ENCODE measurements around the gene EDEM3.
A peak's percentile ranks its signal among the peaks of the same experiment; 100 is the strongest.
"Not testable (repeated sequence)": the region's sequence is repeated elsewhere in the genome, so short reads cannot be mapped to it uniquely, and the experiment has no call there.

EDEM3 gene, protein sequence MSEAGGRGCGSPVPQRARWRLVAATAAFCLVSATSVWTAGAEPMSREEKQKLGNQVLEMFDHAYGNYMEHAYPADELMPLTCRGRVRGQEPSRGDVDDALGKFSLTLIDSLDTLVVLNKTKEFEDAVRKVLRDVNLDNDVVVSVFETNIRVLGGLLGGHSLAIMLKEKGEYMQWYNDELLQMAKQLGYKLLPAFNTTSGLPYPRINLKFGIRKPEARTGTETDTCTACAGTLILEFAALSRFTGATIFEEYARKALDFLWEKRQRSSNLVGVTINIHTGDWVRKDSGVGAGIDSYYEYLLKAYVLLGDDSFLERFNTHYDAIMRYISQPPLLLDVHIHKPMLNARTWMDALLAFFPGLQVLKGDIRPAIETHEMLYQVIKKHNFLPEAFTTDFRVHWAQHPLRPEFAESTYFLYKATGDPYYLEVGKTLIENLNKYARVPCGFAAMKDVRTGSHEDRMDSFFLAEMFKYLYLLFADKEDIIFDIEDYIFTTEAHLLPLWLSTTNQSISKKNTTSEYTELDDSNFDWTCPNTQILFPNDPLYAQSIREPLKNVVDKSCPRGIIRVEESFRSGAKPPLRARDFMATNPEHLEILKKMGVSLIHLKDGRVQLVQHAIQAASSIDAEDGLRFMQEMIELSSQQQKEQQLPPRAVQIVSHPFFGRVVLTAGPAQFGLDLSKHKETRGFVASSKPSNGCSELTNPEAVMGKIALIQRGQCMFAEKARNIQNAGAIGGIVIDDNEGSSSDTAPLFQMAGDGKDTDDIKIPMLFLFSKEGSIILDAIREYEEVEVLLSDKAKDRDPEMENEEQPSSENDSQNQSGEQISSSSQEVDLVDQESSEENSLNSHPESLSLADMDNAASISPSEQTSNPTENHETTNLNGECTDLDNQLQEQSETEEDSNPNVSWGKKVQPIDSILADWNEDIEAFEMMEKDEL

DNA sequence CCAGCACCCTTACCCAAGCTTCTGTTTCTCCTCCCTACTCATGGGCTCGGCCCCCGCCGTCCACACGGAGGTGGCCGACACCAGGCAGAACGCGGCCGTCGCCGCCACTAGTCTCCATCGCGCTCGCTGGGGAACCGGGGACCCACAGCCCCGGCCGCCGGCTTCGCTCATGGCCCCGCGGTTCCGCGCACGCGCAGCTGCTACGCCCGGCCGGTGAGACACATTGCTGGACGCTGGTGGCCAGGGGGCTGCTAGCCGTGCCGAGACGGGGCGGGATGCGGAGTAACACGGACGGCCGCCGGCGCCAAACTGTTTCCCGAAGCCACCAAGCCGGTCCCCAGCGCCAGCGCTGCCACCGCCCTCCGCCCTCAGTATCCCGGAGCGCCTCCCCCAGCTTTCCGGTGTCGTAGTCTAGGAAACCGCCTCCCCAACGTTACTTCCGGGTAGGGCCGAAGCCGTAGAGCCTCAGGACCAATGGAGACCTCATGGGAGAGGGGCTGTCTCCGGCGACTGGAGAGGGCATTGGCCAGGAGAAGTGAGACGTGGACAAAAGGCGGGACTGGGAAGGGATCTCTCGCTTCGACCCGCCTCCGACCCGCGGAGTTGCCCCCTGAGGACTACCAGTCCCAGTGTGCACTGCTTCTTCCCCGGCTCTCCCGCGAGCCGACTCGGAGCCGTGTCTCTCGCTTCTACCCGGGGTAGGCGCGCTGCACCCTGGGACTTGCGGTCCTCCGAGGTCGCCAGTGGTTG, at the start of gene EDEM3:
Gene EDEM3, minus strand, starts transcription at position 383 of the 750 bp plus-strand sequence. Its CDS starts 212 bp downstream, at position 171.
- DNase-seq: peak; percentile 99

DNA sequence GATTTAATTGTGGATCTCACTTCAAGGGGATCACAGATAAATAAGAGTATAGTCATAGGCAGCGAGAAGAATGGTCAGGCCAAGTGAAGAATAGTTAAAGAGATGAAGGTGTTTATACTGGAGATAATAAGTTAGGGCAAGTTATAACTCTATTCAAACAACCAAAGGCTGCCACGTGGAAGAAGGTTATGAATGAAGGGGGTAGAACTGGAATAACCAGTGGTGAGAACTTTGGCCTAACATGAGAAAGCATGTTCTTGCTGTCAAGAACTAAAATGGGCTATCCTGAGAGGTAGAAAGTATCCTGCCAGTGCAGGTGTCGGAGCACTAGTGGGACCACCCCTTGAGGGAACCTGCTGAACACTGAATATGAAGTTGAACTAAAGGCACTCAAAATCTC, 49.6 kb upstream of the EDEM3 start:
- DNase-seq: no peak

DNA sequence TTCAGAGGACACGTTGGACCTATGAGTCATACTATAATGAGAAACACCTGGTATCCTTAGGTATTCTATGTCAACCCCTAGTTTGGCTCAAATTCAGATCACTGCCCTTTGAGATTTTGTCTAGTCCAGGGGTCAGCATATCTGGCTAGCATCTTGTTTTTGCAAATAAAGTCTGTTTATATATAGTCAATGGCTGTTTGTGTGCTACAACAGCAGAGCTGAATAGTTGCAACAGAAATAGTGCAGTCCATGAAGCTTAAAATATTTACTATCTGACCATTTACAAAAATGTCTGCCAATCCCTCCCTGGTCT, 48.5 kb upstream of the EDEM3 start:
- no peak for DNase-seq

DNA sequence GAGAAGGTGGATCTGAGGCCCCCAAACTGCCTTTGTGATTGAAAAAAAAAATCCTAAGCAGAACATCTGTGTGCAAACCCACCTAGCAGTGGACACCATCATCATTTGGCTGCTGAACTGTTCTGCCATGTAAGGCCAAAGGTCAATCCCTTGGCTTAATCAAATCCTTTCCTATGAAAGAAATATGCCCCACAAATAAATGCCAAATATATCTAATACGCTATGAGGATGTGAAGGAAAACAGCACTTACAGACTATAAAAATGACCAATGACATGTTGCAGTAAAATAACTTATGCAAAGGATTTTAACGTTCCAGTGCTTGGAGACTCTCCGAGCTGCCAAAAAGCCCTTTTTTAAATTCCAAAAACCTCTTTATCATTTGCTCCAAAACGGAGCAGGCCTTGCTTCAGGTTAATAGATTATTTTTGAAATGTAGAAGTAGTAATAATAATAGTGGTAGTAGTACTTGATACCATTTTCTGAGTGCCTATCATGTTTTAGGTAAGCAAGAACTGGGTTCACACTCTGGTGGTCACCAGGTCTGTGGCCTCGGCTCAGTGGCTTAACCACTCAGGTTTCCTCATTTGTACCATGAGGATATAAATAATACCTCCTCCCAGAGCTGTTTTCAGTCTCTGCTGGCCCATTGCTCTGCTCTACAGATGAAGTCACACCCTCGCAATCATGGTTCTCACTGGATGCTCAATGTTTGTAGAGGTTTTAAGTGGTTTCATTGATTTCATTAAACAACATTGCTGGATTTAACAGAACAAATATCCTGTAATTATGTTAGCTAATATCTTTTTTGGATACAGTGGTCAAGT, 47.9 kb upstream of the EDEM3 start:
- DNase-seq: no peak

DNA sequence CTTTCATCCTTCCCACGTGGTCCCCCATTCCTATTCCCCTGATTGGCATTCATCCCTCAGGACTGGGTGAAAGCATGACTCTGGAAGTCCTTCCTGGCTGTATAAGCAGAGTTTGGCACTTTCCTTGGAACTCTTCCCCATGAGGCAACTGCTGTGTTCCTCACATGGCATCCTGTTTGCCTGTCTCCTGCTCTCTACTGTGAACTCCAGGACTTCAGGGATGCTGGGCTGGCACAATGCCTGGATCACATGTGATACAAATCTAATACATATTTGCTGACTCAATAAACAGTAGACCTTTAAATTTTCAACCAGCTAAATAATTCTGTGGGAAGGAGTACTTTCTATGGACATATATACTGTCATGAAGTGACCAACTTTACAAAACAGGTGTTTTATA, 46.8 kb upstream of the EDEM3 start:
- no peak for DNase-seq

DNA sequence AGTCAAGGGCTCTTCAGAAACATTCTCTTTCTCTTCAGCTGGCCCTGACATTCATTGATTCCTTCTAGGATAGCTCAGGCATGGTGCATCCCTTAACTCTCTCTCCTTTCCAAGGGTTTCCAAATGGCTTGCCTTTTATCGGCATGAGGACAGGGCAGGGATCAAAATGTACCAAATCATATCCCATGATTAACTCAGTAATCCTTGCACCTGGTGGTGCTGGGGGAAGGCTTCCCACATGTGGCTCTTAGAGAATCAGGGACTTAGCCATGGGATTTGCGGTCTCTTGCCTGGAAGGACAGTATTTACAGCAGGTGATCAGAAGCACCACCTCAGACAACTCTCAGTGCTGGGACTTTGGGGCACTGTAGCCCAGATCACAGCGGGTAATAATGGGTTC, 46.2 kb upstream of the EDEM3 start:
- no peak for DNase-seq

DNA sequence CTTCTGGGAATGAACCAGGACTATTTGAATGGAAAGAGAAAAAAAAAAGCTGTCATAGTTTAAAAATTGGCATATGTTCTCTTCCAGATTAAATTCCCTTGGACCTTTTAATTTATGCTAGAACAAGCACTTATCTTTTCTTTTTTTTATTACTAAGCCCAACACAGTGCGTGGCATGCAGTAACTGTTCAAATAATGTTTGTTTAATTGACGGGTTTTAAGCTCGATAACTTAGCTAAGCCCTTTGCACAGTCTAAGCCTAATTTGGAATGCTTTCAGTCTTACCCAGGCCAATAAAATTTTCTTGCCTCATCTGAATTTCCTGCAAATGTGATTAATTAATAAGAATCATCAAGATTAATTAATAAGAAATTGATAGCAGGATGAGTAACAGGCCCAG, 39.3 kb upstream of the EDEM3 start:
- no peak for DNase-seq

DNA sequence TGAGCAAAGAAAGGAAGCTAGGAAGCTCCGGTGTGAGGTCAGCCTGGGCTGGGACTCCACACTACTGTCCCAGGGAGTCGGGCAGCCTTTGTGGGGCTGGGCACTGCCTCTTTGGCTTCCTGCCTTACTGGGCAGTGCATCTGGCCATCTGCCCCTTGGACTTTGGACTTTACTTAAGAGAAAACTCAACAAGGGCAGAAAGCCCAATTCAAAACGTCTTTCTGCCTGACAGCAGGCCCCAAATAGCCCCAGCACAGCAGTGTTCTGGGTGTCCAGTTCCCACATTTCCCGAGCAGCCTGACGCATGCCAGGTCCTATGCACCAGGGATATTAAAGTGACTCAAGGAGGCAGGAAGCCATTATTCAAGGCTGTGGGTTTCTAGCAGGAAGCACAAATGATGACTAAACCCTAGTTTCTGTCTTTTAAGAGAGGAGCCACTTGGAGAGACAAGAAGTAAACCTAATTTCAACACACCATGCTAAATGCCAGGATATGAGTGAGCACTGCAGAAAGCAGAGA, 37.9 kb upstream of the EDEM3 start:
- peak; percentile 64 for DNase-seq

DNA sequence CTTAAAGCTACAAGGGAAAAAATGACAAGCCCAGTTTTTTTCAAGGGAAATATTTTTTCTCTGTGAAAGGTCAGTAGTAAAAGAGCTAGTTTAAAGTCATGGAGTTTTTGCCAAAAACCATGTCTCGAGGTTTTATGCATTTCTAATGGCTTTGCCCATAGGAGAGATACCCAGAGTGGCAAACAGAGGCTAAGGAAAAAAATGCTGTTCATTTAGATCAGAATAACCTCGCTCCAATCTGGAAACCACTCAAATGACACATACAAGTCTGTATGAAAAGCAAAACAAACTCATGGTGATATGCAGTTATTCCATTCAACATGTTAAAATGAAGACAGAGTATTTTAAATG, 36.9 kb upstream of the EDEM3 start:
- DNase-seq: no peak

DNA sequence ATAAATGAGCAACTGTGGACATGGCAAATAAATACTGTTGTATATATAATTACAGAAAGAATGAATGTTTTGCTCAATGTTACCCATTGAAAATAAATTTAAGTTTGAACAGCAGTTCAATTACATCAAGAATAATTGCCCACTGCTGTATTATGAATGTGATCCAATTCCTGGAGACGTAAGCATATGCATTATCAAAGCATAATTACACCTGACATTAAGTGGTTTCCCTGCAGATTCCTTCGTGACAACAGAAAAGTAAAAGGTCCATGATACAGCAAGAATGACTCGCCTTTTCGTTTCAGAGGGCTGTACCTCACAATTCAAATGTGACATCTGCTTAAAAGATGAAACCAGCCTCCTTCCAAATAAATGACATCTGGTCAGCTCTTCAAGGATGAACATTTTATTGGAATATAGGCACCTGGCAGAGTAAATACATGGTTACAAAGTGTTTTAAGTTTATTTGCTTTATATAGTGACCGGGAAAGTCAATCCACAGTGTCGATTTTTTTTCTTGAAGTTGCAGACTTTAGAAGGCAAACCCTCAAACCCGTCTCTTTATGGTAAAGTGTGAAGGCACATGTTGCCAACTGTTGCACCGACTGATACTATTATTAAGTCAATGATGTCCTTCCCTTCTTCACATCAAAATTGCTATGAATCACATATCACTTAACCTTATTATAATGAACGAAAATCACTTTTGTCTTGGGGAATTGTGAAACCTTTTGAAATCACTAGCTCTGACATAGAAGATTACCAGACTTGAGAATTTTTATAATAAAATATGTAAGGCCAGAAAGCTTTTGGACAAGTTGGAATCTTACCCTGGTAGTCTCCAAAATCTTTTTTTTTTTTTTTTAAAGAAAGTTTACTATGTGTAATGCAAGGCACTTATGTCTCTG, 36.2 kb upstream of the EDEM3 start:
- no peak for DNase-seq

DNA sequence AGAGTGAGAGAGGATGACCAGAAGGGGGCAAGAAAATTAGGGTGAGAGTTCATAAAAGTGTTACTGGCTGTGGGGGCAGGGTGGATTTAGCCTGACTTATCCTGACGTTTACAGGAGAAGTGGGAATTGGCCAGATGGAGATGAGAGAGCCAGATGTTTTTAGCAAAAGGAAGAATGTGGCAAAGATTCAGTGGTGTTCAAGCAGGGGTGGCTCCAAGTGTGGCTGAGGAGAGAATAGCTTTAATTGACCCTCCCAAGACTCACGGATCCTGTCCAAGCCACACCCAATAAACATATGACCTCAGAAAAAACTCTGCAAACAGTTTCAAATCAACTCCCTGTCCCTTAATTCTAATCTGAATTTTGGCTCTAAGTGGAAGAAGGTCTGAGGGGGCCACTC, 35.2 kb upstream of the EDEM3 start:
- DNase-seq: no peak

DNA sequence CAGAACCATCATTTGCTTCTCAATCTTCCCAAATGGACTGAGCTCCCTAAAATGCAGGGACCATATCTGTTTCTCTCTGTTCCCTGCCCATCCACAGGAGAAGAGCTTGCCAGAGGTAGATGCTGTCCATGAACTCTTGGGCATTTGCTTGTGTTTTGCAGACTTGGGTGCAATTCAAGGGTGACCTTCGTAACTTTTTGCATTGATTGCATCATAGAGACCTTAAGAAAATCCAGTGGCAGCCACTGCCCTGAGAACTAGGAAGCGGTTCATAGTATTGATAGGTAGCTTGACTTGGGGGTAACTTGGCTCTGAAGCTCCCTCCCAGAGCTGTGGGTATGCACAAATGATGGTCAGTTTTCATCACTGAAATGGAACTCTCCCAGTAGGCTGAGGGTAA, 34.3 kb upstream of the EDEM3 start:
- no peak for DNase-seq

DNA sequence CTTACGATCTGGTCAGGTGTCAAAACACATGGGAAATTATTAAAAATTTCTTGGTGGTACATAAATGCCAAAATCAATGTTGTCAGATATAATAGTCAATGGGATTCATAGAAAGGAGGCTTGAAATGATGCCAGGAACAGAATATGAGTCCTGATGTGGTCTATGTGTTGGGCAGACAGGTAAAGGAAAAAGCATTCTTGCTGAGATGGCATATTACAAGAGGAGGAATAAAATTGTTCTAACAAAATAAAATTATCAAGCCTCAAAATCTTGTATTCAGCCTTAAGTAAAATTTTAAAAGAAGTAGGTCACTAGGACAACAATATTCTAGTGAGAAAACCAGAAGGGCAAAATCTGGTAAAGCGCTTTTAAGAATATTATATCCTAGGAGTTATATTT, 30.9 kb upstream of the EDEM3 start:
- DNase-seq: no peak

DNA sequence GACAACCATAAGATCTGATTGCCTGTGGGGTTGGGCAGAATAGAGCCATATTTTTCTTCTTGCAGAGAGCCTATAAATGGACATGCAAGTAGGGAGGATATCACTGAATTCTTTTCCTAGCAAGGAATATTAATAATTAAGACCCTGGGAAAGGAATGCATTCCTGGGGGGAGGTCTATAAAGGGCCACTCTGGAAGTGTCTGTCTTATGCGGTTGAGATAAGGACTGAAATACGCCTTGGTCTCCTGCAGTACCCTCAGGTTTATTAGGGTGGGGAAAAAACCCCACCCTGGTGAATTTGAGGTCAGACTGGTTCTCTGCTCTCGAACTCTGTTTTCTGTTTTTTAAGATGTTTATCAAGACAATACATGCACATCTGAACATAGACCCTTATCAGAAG, 29.1 kb upstream of the EDEM3 start:
- not testable (repeated sequence) for DNase-seq

DNA sequence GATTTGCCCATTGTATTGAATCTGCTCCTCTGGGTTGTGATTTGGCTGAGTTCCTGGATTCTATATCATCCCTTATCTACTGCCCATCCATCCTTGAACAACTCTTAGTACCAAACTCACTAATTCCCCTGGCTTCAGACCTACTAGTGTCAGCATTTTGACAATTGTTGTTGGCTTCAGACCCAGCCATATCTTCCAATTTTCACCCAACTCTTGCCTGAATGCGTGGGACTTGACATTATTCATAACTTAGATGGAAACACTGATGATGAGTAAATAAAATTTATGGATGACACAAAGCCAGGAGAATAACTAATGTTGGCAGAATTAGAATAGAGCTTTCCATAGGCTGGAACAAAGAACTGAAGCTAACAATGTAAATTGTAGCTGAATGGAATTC, 27.3 kb upstream of the EDEM3 start:
- no peak for DNase-seq

DNA sequence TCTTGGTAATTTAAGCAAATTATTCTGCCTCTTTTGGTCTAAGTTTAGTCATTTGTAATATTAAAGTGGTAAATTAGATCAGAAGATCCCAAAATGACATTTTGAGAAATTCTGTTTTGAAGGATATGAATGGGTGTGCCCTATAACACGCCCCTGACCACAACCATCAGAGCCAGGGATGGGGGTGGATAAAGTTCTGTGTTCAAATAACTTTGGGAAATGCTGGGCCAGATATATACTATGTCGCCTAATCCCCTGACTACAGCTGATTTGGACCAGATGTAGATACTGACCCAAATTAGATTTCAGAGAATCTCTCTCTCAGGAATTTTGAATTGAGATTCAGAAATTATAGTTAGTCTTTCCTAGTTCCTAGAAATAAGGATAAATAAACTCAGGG, 21.2 kb upstream of the EDEM3 start:
- no peak for DNase-seq

DNA sequence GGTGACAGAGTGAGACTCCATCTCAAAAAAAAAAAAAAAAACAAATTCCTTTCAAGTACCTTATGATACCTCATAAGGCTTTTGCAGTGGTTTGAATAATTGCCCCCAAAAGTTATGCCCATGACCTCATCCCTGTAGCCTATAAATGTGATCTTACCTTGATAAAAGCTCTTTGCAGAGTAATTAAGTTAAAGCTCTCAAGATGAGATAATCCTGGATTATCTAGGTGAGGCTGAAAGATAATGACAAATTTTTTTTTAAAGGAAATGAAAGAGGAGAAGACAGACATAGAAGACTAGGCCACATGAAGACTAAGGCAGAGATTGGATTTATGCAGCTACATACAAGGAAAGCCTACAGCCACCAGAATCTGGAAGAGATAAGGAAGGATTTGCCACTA, 20.7 kb upstream of the EDEM3 start:
- DNase-seq: no peak

DNA sequence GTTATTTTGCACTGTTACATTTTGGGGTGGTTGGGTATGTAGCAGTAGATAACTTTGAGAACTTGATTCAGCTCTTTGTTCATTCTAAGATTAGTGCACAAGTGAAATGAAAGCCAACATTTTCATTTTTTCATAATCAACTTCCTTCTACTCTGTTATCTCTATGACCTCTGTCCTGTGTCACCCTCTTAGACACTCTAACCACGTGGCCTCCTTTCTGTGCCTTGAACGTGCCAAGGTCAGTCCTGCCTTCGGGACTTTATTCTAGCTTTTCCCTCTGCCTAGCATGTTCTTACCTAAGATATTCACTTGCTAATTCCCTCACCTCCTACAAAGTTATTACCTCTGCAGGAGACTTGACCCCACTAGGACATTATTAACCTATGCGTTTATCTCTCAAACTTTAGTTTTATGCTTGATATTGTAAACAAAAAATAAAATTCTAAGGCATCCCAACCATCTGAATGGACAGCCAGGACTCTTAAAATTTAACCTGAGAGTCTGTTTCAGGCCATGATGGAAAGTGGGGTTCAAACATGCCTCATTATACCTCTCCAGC, 19.2 kb upstream of the EDEM3 start:
- DNase-seq: no peak

DNA sequence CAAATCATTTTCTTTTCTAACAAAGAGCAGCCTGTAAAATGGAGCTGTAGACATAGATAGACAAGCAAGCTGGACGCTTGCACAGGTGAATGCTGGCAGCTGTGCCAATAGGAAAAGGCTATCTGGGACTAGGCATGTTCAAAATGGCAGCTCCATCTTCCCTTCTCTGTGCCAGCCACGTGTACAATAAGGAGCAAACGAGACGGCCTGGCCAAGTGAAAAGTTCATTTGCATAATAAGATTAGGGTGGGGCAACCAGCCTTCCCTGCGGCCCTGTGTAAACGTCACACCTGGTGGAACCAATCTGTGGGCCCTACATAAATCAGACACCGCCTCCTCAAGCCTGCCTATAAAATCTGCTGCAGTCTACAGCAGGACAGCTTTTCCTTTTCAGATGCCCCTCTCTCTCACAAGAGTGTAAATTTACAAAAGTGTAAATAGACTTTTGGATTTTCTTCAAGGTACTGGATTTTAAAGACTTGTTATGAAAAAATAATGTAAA, 16.6 kb upstream of the EDEM3 start:
- DNase-seq: no peak

DNA sequence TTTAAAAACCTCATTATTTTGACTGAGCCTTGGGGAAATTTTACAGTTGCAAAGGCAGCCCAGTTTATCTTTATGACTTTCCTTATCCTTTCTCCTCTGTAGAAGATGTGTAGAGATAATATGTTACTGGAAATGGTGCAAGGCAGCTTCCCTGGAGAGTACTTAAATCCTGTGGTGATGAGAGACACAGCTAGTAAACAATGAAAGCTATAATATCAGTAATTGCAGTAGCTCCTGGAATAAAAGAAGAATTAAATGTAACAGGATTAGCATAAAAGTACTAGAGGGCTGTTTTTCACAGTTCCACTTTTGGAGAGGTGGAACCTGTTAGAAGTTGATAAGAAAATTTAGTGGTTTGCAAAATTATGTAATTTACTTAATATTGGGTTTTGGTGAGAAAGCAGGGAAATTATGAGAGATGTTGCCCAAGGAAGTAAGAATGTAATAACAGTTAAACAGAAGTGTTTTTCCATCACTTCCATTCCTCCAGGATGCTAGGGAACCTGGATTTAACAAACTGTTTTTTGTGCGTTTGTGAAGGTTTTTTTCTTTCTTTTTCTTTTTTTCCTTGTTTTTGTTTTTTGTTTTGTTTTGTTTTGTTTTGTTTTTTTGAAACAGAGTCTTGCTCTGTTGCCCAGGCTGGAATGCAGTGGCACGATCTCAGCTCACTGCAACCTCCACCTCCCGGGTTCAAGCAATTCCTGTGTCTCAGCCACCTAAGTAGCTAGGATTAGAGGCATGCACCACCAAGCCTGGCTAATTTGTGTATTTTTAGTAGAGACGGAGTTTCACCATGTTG, 15.7 kb upstream of the EDEM3 start:
- no peak for DNase-seq
